Measurements from ENCODE around the gene CNOT4. TPM values are rescaled to one million over a fixed set of nuclear protein-coding genes. Genes with fewer than 3 reads are reported as not detected.

CNOT4 gene
- total and polyA plus RNA-seq, 2 of the 13 experiments (the other 11 are each of a cell fraction or from before 2014, with no cell fraction given): 7.4 to 8.4 TPM

GRCh38 chr7:135365721-135366120 lies 144.2 kb downstream of the CNOT4 start (continued):
- TF ChIP-seq ZFP90 (CRISPR knock-in tag; IDR thresholded peaks at IDR 0.05; ENCODE audit: borderline replicate concordance) (no peak), PTBP1 (IDR thresholded peaks at IDR 0.05; ENCODE audit: low read depth, low read length, poor library complexity, severe bottlenecking) (no peak), PAXIP1 (CRISPR knock-in tag; conservative IDR thresholded peaks at IDR 0.05) (no peak), GRHL1 (CRISPR knock-in tag; conservative IDR thresholded peaks at IDR 0.05) (no peak)

GRCh38 chr7:135364206-135364605 lies 145.7 kb downstream of the CNOT4 start:
- 93% methylated on average over 2 of the region's 2 CpGs for WGBS (ENCODE audit: low lambda C conversion rate)
- in situ Hi-C loops (cut with HindIII; ENCODE audit: extremely low pct_ligation_motif_present, low pct_unique_long_range_greater_than_20kb): no loop called here

More at GRCh38 chr7:135364206-135364605, 145.7 kb downstream of the CNOT4 start:
- no peak for TF ChIP-seq LCORL (IDR thresholded peaks at IDR 0.05)
- TF ChIP-seq LCORL (CRISPR knock-in tag; IDR thresholded peaks at IDR 0.05): no peak
- TF ChIP-seq TIGD3 (CRISPR knock-in tag; IDR thresholded peaks at IDR 0.05; ENCODE audit: borderline replicate concordance): no peak
- TF ChIP-seq MATR3 (CRISPR knock-in tag; IDR thresholded peaks at IDR 0.05): no peak
- no peak for TF ChIP-seq HDAC1 (CRISPR knock-in tag; IDR thresholded peaks at IDR 0.05)
- CTCF ChIA-PET (ENCODE audit: low intra/inter-chr PET ratio, low total read pairs): no interaction called here
- intact Hi-C loops (cut with micrococcal nuclease; ENCODE audit: unreplicated experiment): no loop called here
- Histone ChIP-seq H3K4me3 (replicated peaks in 1 of 3; ENCODE audit: insufficient read depth in 1 of 3, low read depth in 2 of 3, low read length in 3 of 3) (no peak overlapping the region), H3K27ac (ENCODE audit: extremely low read length, insufficient read depth, low read length) (no peak overlapping the region), H3K27me3 (ENCODE audit: control insufficient read depth in 1 of 2, insufficient read depth in 2 of 2, low read length in 2 of 2) (no peaks in the 10 kb centered on the region), H4K20me1 (ENCODE audit: insufficient read depth, low read length) (no peaks in the 10 kb centered on the region), H3K9ac (ENCODE audit: insufficient read depth, low read depth, low read length) (no peak overlapping the region), H3K9me3 (ENCODE audit: low read length) (no peaks in the 10 kb centered on the region), H2AFZ (ENCODE audit: low read length) (no peak overlapping the region), H3K4me2 (ENCODE audit: low read depth, low read length) (no peak overlapping the region), H3K79me2 (ENCODE audit: insufficient read depth, low read length) (no peaks in the 10 kb centered on the region), H3K36me3 (replicated peaks in 1 of 2; ENCODE audit: control insufficient read depth in 1 of 2, insufficient read depth in 2 of 2, low read length in 2 of 2) (peaks cover 2 to 12% of the 10 kb centered on the region in 2 experiments; a peak in 1 of 5 replicates), H3K4me1 (ENCODE audit: insufficient read depth, low read length) (peaks cover 10% of the 10 kb centered on the region)
- no TSS peak for BruUV-seq (replicated peaks)
- no peak for FAIRE-seq
- no peak for ATAC-seq
- POLR2A ChIA-PET: no interaction called here
- DNase-seq (ENCODE audit: low spot score): no peak

Measured in HepG2 (cell line).